ENCODE measurements around the gene TMBIM1.

The TMBIM1 gene

GRCh38 chr2:218290316-218291261 lies 1.7 kb downstream of the TMBIM1 start:
- Histone ChIP-seq H3K4me3 (ENCODE audit: low read length) (no peak overlapping the region), H3K4me1 (ENCODE audit: control insufficient read depth, insufficient read depth, low read length) (peaks cover 5% of the 10 kb centered on the region), H3K27ac (ENCODE audit: low read length) (no peak overlapping the region), H3K9me3 (ENCODE audit: control insufficient read depth, insufficient read depth, low read length) (no peaks in the 10 kb centered on the region), H3K27me3 (ENCODE audit: control insufficient read depth, insufficient read depth, low read length) (no peaks in the 10 kb centered on the region), H3K36me3 (ENCODE audit: control insufficient read depth, insufficient read depth, low read length) (no peaks in the 10 kb centered on the region)
- DNase-seq (ENCODE audit: low read depth, low spot score), result no peak
- no CpG with 5 or more reads among the region's 12 CpGs for WGBS (ENCODE audit: insufficient coverage, insufficient read length)

DNA sequence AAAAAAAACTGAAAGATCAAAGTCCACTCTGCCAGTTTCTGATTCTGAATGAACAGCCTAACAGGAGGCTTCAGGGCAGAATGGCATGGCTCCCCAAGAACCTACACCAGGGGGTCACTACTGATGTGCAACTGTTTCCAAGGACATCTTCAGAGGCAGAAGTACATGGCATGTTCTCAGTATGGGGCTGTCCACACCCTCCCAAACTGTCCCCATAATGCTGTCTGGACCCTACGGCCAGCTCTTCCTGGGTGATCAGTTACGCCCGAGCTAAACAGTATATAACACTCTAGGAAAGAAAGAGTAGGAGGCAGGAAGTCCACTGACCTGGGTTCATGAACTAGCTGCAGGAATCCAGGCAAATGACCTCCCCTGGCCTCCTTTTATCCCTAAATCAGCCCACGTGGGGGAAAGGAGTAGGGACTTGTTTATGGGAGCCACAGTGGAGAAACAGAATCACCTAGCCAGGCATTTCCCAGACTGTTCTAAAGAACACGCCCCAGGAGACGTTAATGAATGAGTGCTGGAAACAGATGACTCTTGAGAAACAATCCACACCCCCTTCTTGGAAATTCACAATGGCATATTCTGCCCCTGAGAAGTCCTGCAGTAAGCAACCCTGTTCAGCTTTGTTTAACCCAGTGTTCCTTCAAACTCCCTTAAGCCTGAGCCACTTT lies 2.5 kb downstream of the TMBIM1 start:
- peaks cover 5% of the 10 kb centered on the region for H3K4me1 ChIP-seq (ENCODE audit: control insufficient read depth, insufficient read depth, low read length)
- DNase-seq (ENCODE audit: low read depth, low spot score), result no peak
- WGBS (ENCODE audit: insufficient coverage, insufficient read length), result no CpG with 5 or more reads among the region's 6 CpGs
- H3K4me3 ChIP-seq (ENCODE audit: low read length), result no peak overlapping the region
- no peaks in the 10 kb centered on the region for H3K36me3 ChIP-seq (ENCODE audit: control insufficient read depth, insufficient read depth, low read length)
- no peaks in the 10 kb centered on the region for H3K27me3 ChIP-seq (ENCODE audit: control insufficient read depth, insufficient read depth, low read length)
- no peak overlapping the region for H3K27ac ChIP-seq (ENCODE audit: low read length)
- no peaks in the 10 kb centered on the region for H3K9me3 ChIP-seq (ENCODE audit: control insufficient read depth, insufficient read depth, low read length)

DNA sequence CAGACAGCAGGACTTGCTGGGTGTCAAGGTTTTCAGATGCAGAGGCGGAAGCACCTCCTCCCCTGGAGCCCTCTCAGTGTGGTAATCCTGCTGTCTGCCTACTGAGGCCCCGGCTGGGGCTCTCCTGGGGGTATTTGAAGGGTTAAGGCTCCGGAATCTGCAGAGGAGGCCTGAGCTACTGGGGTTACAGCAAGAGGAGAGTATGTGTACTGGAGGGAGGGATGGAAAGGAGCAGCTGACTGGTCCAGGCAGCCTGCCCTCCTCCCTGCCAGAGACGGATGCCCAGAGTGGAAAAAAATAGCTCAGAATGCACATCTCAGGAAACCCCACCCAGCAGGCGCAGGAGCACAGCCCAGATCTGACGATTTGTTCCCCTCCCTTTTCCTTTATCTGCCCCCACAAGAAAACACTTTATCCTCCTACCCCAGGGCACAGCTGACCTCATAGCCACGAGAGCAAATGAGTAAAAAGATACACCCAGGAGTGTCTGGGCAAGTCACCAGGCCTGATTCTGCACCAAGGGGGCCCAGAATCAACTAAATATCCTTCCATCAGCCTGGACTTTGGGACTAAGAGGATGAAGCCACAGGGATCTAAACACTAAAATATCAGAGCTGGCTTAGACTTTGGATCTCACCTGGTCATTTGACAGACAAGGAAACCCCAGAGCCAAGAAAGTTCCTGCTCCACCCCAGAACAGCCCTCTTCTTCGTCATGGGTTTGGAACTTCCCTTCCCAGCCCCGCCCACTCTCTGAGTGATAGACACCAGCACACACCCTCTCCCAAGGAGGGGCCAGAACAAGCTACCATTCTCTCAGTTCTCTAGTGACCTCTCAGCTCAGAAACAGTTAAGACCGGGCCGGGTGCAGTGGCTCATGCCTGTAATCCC lies 5.5 kb downstream of the TMBIM1 start:
- Histone ChIP-seq H3K27ac (ENCODE audit: low read length) (no peak overlapping the region), H3K4me3 (ENCODE audit: low read length) (no peak overlapping the region), H3K27me3 (ENCODE audit: control insufficient read depth, insufficient read depth, low read length) (no peaks in the 10 kb centered on the region), H3K9me3 (ENCODE audit: control insufficient read depth, insufficient read depth, low read length) (no peaks in the 10 kb centered on the region), H3K36me3 (ENCODE audit: control insufficient read depth, insufficient read depth, low read length) (no peaks in the 10 kb centered on the region), H3K4me1 (ENCODE audit: control insufficient read depth, insufficient read depth, low read length) (peaks cover 3% of the 10 kb centered on the region)
- DNase-seq (ENCODE audit: low read depth, low spot score), result no peak
- WGBS (ENCODE audit: insufficient coverage, insufficient read length), result no CpG with 5 or more reads among the region's 11 CpGs

DNA sequence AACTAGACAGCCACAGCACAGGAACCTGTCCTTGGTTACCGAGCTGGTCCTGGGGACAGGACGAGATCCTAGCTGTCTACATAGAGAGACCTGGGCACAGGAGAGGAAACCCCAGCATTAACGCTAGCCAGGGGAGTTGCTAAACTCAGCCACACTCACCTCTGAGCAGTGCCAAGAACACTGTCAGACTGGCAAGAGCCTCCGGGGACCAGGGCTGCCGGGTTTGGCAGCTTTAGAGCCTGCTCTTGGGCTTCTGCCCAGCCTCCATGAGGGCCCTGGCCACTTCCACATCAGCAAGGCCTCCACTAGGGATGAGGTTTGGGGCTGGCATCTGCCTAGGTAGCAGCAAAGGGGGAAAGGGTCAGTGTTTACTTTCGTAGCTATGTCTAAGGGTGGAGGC lies 6.7 kb downstream of the TMBIM1 start:
- H3K4me3 ChIP-seq (ENCODE audit: low read length), result no peak overlapping the region
- H3K9me3 ChIP-seq (ENCODE audit: control insufficient read depth, insufficient read depth, low read length), result no peaks in the 10 kb centered on the region
- no peak for DNase-seq (ENCODE audit: low read depth, low spot score)
- no peaks in the 10 kb centered on the region for H3K36me3 ChIP-seq (ENCODE audit: control insufficient read depth, insufficient read depth, low read length)
- no peaks in the 10 kb centered on the region for H3K27me3 ChIP-seq (ENCODE audit: control insufficient read depth, insufficient read depth, low read length)
- H3K4me1 ChIP-seq (ENCODE audit: control insufficient read depth, insufficient read depth, low read length), result peaks cover 3% of the 10 kb centered on the region
- H3K27ac ChIP-seq (ENCODE audit: low read length), result no peak overlapping the region
- WGBS (ENCODE audit: insufficient coverage, insufficient read length), result no CpG with 5 or more reads among the region's 6 CpGs

GRCh38 chr2:218284106-218284811 lies 8.0 kb downstream of the TMBIM1 start:
- no peak for DNase-seq (ENCODE audit: low read depth, low spot score)
- no CpG with 5 or more reads among the region's 16 CpGs for WGBS (ENCODE audit: insufficient coverage, insufficient read length)
- Histone ChIP-seq H3K9me3 (ENCODE audit: control insufficient read depth, insufficient read depth, low read length) (no peaks in the 10 kb centered on the region), H3K27ac (ENCODE audit: low read length) (no peak overlapping the region), H3K4me1 (ENCODE audit: control insufficient read depth, insufficient read depth, low read length) (peaks cover 3% of the 10 kb centered on the region), H3K27me3 (ENCODE audit: control insufficient read depth, insufficient read depth, low read length) (no peaks in the 10 kb centered on the region), H3K36me3 (ENCODE audit: control insufficient read depth, insufficient read depth, low read length) (no peaks in the 10 kb centered on the region), H3K4me3 (ENCODE audit: low read length) (no peak overlapping the region)

- no CpG with 5 or more reads among the region's 17 CpGs for WGBS (ENCODE audit: insufficient coverage, insufficient read length)
- peaks cover 3% of the 10 kb centered on the region; the same call in 1 of the 2 replicates for H3K4me1 ChIP-seq (ENCODE audit: control insufficient read depth, insufficient read depth, low read length)
- 0 out of 2 replicates have a peak, but pooled peaks cover 4% of the 10 kb centered on the region for H3K36me3 ChIP-seq (ENCODE audit: control insufficient read depth, insufficient read depth, low read length)
- H3K4me3 ChIP-seq (ENCODE audit: low read length), result no peak overlapping the region
- no peaks in the 10 kb centered on the region for H3K27me3 ChIP-seq (ENCODE audit: control insufficient read depth, insufficient read depth, low read length)
- no peak overlapping the region for H3K27ac ChIP-seq (ENCODE audit: low read length)
- DNase-seq (ENCODE audit: low read depth, low spot score), result no peak
- no peaks in the 10 kb centered on the region for H3K9me3 ChIP-seq (ENCODE audit: control insufficient read depth, insufficient read depth, low read length)
Observed at GRCh38 chr2:218282173-218282991, 9.9 kb downstream of the TMBIM1 start.

- no peaks in the 10 kb centered on the region for H3K27me3 ChIP-seq (ENCODE audit: control insufficient read depth, insufficient read depth, low read length)
- H3K4me3 ChIP-seq (ENCODE audit: low read length), result no peak overlapping the region
- peaks cover 9% of the 10 kb centered on the region; the same call in 1 of the 2 replicates for H3K36me3 ChIP-seq (ENCODE audit: control insufficient read depth, insufficient read depth, low read length)
- H3K9me3 ChIP-seq (ENCODE audit: control insufficient read depth, insufficient read depth, low read length), result no peaks in the 10 kb centered on the region
- H3K4me1 ChIP-seq (ENCODE audit: control insufficient read depth, insufficient read depth, low read length), result no peaks in the 10 kb centered on the region
- H3K27ac ChIP-seq (ENCODE audit: low read length), result no peak overlapping the region
- DNase-seq (ENCODE audit: low read depth, low spot score), result no peak
- WGBS (ENCODE audit: insufficient coverage, insufficient read length), result no CpG with 5 or more reads among the region's 3 CpGs
Observed at GRCh38 chr2:218281449-218281848, 10.9 kb downstream of the TMBIM1 start.

GRCh38 chr2:218280260-218280870 lies 11.9 kb downstream of the TMBIM1 start:
- no peaks in the 10 kb centered on the region for H3K9me3 ChIP-seq (ENCODE audit: control insufficient read depth, insufficient read depth, low read length)
- no peaks in the 10 kb centered on the region for H3K4me1 ChIP-seq (ENCODE audit: control insufficient read depth, insufficient read depth, low read length)
- H3K27ac ChIP-seq (ENCODE audit: low read length), result no peak overlapping the region
- WGBS (ENCODE audit: insufficient coverage, insufficient read length), result no CpG with 5 or more reads among the region's 14 CpGs
- H3K36me3 ChIP-seq (ENCODE audit: control insufficient read depth, insufficient read depth, low read length), result peaks cover 12% of the 10 kb centered on the region; the same call in 1 of the 2 replicates
- no peaks in the 10 kb centered on the region for H3K27me3 ChIP-seq (ENCODE audit: control insufficient read depth, insufficient read depth, low read length)
- DNase-seq (ENCODE audit: low read depth, low spot score), result no peak
- H3K4me3 ChIP-seq (ENCODE audit: low read length), result no peak overlapping the region
